ENCODE data around the gene RAI1. TPM values are rescaled to one million over a fixed set of nuclear protein-coding genes. Genes with fewer than 3 reads are reported as not detected.

The RAI1 gene
- total and polyA plus RNA-seq, 10 donors = 5.4 to 61.9 (median 35.2) TPM

GRCh38 chr17:17779015-17779611 is 97.9 kb downstream of the RAI1 start:
- intact Hi-C loops (cut with DNase I; ENCODE audit: low total_unique reads) = no loop called here
- no peaks in the 10 kb centered on the region for H3K9me3 ChIP-seq
- TF ChIP-seq POLR2A (IDR thresholded peaks at IDR 0.05) (no peak), CTCF (IDR thresholded peaks at IDR 0.05 in 8 of 11, conservative IDR thresholded peaks at IDR 0.05 in 3 of 11) (no peak), POLR2AphosphoS5 (IDR thresholded peaks at IDR 0.05) (no peak)
- no peaks in the 10 kb centered on the region for H3K36me3 ChIP-seq
- H3K4me1 ChIP-seq = peaks cover 18 to 79% (median 52%) of the 10 kb centered on the region in 6 donors
- peak overlapping the region in 6 of 8 donors; percentile 46 to 71 (median 52) for H3K27ac ChIP-seq
- no peak for DNase-seq
- H3K27me3 ChIP-seq (replicated peaks in 1 of 7) = peaks cover 0 to 35% (median 21%) of the 10 kb centered on the region in 7 donors
- H3K4me3 ChIP-seq = no peak overlapping the region
- 75 to 88% (median 79%) methylated on average over 5 to 16 of the region's 16 CpGs for WGBS, 5 donors

DNA sequence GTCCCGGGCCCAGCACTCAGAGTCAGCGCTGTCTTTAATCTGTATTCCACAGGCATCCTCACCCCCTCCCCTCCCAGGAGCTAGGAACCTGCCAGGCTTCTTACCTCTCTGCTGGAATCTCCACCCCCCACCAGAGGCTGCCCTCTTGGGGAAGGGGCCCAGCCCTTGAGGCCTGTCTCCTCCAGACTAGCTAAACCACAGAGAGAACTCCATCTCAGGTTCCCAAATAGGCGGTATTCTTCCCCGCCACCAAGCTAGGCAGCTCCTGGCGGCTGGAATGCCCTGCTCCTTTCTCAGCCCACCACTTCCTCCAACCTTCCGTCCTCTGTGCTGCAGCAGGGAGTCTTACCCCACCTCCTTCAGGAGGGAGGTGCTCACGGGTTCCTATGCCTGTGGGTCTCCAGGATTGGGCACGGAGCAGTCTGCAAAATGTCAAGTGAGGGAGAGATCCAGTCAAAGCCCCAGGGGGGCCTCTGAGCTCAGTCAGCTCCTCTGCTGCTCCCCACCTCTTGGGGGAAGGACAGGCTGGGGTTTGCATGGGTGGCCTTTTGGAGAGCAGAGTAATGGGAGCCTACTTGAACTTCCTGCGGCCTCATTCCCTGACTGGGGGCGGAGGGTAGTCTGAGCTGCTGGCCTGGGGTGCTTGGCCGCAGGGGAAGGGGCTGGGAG is 99.8 kb downstream of the RAI1 start:
- peak overlapping the region in 5 of 8 donors; percentile 47 to 71 (median 55) for H3K4me3 ChIP-seq
- 37 to 55% (median 42%) methylated on average over 9 to 11 of the region's 11 CpGs for WGBS, 5 donors
- no peaks in the 10 kb centered on the region for H3K36me3 ChIP-seq
- no peak for DNase-seq
- no peaks in the 10 kb centered on the region for H3K9me3 ChIP-seq
- peak overlapping the region in 6 of 8 donors; percentile 26 to 75 (median 71) for H3K27ac ChIP-seq
- intact Hi-C loops (cut with DNase I; ENCODE audit: low total_unique reads) = no loop called here
- TF ChIP-seq CTCF (IDR thresholded peaks at IDR 0.05 in 8 of 11, conservative IDR thresholded peaks at IDR 0.05 in 3 of 11) (peak in 1 of 11 experiments; percentile 6), POLR2A (IDR thresholded peaks at IDR 0.05) (no peak)
- peaks cover 0 to 39% (median 21%) of the 10 kb centered on the region in 7 donors for H3K27me3 ChIP-seq (replicated peaks in 1 of 7)
- H3K4me1 ChIP-seq = peaks cover 29 to 86% (median 67%) of the 10 kb centered on the region in 6 donors

- H3K9me3 ChIP-seq = no peaks in the 10 kb centered on the region
- no peak for TF ChIP-seq POLR2A (IDR thresholded peaks at IDR 0.05)
- TF ChIP-seq POLR2AphosphoS5 (IDR thresholded peaks at IDR 0.05) = peak in 1 of 3 donors; percentile 21
- H3K4me3 ChIP-seq = peak overlapping the region; percentile 12 to 71 (median 54)
- H3K27me3 ChIP-seq (replicated peaks in 1 of 7) = peaks cover 0 to 39% (median 21%) of the 10 kb centered on the region in 7 donors
- intact Hi-C loops (cut with DNase I; ENCODE audit: low total_unique reads) = no loop called here
- 2 to 9% (median 4%) methylated on average over 31 to 88 of the region's 88 CpGs for WGBS, 5 donors
- peak overlapping the region in 7 of 8 donors; percentile 26 to 75 (median 71) for H3K27ac ChIP-seq
- no peaks in the 10 kb centered on the region for H3K36me3 ChIP-seq
- no peak for DNase-seq
- H3K4me1 ChIP-seq = peaks cover 29 to 94% (median 67%) of the 10 kb centered on the region in 6 donors
Measured at GRCh38 chr17:17781591-17782496, 100.6 kb downstream of the RAI1 start.

DNA sequence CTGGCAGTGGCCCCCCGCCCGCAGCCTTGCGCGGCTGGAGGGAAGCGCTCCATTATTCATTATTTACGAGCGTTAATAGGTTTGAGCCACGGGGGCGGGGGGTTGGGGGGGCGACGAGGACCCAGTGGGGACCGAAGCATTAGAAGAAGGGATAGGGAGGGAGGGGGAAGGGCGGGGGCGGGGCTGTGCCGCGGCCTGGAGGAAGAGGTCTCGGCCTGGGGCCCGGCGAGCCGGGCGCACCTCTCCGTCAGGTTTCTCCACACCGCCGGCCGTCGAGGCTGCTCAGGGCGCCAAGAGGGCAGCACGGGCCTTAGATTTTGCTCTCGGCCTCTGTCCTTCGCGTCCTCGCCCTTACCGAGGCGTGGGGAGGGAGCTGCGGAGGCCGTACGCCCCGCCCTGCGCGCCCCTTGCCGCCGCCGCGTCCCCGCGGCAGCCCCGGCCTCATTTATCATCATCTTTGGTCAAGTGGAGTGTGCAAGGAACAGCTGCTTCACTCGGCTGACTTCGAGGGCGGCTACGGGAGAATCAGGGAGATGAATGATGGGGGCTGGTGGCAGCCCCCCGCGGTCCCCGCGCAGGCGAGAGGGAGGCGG is 101.4 kb downstream of the RAI1 start:
- peak overlapping the region; percentile 44 to 71 (median 54) for H3K4me3 ChIP-seq
- no peak for DNase-seq
- intact Hi-C loops (cut with DNase I; ENCODE audit: low total_unique reads) = no loop called here
- WGBS, 5 donors = 0 to 5% (median 1%) methylated on average over 17 to 56 of the region's 57 CpGs
- TF ChIP-seq POLR2AphosphoS5 (IDR thresholded peaks at IDR 0.05) = no peak
- no peak for TF ChIP-seq CTCF (IDR thresholded peaks at IDR 0.05 in 8 of 11, conservative IDR thresholded peaks at IDR 0.05 in 3 of 11)
- TF ChIP-seq POLR2A (IDR thresholded peaks at IDR 0.05) = no peak
- no peaks in the 10 kb centered on the region for H3K36me3 ChIP-seq
- peaks cover 0 to 39% (median 21%) of the 10 kb centered on the region in 7 donors for H3K27me3 ChIP-seq (replicated peaks in 1 of 7)
- H3K27ac ChIP-seq = peak overlapping the region in 6 of 8 donors; percentile 22 to 75 (median 71)
- H3K4me1 ChIP-seq = peaks cover 29 to 92% (median 64%) of the 10 kb centered on the region in 6 donors
- H3K9me3 ChIP-seq = no peaks in the 10 kb centered on the region

Data from spleen (tissue), 11 donors.